HG03558 (cell line): ENCODE results near the gene FAM20C.
"Not testable (repeated sequence)": the region's sequence is repeated elsewhere in the genome, so short reads cannot be mapped to it uniquely, and the experiment has no call there.

Experiments
- ATAC-seq: cut with Tn5 transposase; IDR thresholded peaks from one replicate; pipeline ENCODE4 v1.9.1; 2021; ENCODE audit warnings: moderate number of reproducible peaks; ENCODE audit not compliant: unreplicated experiment; ENCODE audit errors: extremely low read depth

FAM20C gene

GRCh38 chr7:262631-263311 is 70.4 kb downstream of the FAM20C start:
- ATAC-seq: not testable (repeated sequence)

GRCh38 chr7:263483-264351 is 71.3 kb downstream of the FAM20C start:
- not testable (repeated sequence) for ATAC-seq

- ATAC-seq: no peak
Observed at GRCh38 chr7:264541-265191, 72.3 kb downstream of the FAM20C start.

GRCh38 chr7:265192-265997 is 73.0 kb downstream of the FAM20C start:
- ATAC-seq: no peak

GRCh38 chr7:265998-266850 is 73.9 kb downstream of the FAM20C start:
- no peak for ATAC-seq

GRCh38 chr7:266851-267840 is 74.8 kb downstream of the FAM20C start:
- ATAC-seq: no peak

- no peak for ATAC-seq
Observed at GRCh38 chr7:268991-269390, 76.6 kb downstream of the FAM20C start.

GRCh38 chr7:269721-270120 is 77.3 kb downstream of the FAM20C start:
- ATAC-seq: no peak

GRCh38 chr7:270351-270983 is 78.1 kb downstream of the FAM20C start:
- no peak for ATAC-seq

- no peak for ATAC-seq
Observed at GRCh38 chr7:271266-272107, 79.1 kb downstream of the FAM20C start.

GRCh38 chr7:272108-272615 is 79.8 kb downstream of the FAM20C start:
- ATAC-seq: no peak

GRCh38 chr7:272631-273030 is 80.3 kb downstream of the FAM20C start:
- ATAC-seq: no peak

GRCh38 chr7:273327-273726 is 81.0 kb downstream of the FAM20C start:
- no peak for ATAC-seq

- no peak for ATAC-seq
Observed at GRCh38 chr7:274266-274665, 81.9 kb downstream of the FAM20C start.

GRCh38 chr7:276230-276835 is 84.0 kb downstream of the FAM20C start:
- ATAC-seq: no peak

- ATAC-seq: no peak
Observed at GRCh38 chr7:277228-277627, 84.9 kb downstream of the FAM20C start.
